ENCODE results near the gene IL12RB1.

Gene IL12RB1

DNA sequence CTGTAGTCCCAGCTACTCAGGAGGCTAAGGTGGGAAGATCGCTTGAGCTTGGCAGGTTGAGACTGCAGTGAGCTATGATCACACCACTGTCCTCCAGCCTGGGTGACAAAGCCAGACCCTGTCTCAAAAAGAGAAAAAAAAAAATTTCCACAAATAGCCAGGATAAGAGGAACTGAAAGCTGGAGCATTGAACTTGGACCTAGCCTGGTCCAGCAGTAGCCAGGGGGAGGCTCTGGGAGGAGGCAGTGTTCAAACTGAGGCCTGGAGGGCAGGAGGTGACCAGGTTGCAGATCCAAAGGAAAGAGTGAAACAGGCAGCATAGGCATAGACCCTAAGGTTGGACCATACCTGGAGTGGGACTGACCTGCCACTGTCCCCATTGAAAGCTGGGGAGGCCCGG is 39.4 kb upstream of the IL12RB1 start:
- Histone ChIP-seq H3K27me3 (replicated peaks in 2 of 5; ENCODE audit: control insufficient read depth in 4 of 5, insufficient read depth in 5 of 5, low read length in 4 of 5) (no peaks in the 10 kb centered on the region), H3K4me3 (ENCODE audit: control insufficient read depth in 1 of 7, extremely low read depth in 1 of 7, insufficient read depth in 4 of 7, low read depth in 2 of 7, low read length in 6 of 7) (no peak overlapping the region), H3K9me3 (ENCODE audit: control extremely low read depth in 1 of 5, control insufficient read depth in 4 of 5, insufficient read depth in 2 of 5, low read depth in 1 of 5, low read length in 4 of 5) (no peaks in the 10 kb centered on the region), H3K27ac (ENCODE audit: insufficient read depth in 1 of 2, low read depth in 1 of 2, low read length in 2 of 2, poor library complexity in 1 of 2, severe bottlenecking in 2 of 2) (no peak overlapping the region), H3K4me1 (ENCODE audit: control extremely low read depth in 1 of 4, control insufficient read depth in 4 of 4, insufficient read depth in 4 of 4, low read length in 3 of 4) (peaks cover 0 to 12% (median 0%) of the 10 kb centered on the region in 4 experiments), H3K36me3 (ENCODE audit: control insufficient read depth in 4 of 4, insufficient read depth in 4 of 4, low read length in 3 of 4) (peaks cover 7 to 65% (median 30%) of the 10 kb centered on the region in 4 experiments)
- ChIA-PET CTCF (interaction anchor here (0.8 to 1.4 kb wide), 4 partner anchors 13 to 127 kb away, joined by 3 to 5 read pairs (median 4); no protein-coding TSS in a partner anchor), POLR2A (no interaction called here)
- no peak for DNase-seq
- WGBS (ENCODE audit: insufficient coverage): 100% methylated on average over 1 of the region's 2 CpGs

DNA sequence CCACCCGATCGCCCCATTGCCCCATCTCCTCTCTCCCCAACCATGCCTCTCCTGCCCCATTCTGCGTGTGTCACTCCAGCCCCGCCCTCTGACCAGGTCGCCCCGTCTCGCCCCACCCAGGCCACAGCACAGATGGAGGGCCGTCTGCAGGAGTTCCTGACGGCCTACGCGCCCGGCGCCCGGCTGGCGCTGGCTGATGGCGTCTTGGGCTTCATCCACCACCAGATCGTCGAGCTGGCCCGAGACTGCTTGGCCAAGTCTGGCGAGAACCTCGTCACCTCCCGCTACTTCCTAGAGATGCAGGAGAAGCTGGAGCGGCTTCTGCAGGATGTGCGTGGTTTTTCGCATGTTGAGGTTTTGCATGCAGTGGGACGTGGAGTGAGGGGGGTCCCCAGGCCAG is 37.1 kb upstream of the IL12RB1 start:
- Histone ChIP-seq H3K4me1 (ENCODE audit: control extremely low read depth in 1 of 4, control insufficient read depth in 4 of 4, insufficient read depth in 4 of 4, low read length in 3 of 4) (peaks cover 0 to 21% (median 9%) of the 10 kb centered on the region in 4 experiments), H3K27me3 (replicated peaks in 2 of 5; ENCODE audit: control insufficient read depth in 4 of 5, insufficient read depth in 5 of 5, low read length in 4 of 5) (no peaks in the 10 kb centered on the region), H3K4me3 (ENCODE audit: control insufficient read depth in 1 of 7, extremely low read depth in 1 of 7, insufficient read depth in 4 of 7, low read depth in 2 of 7, low read length in 6 of 7) (no peak overlapping the region), H3K9me3 (ENCODE audit: control extremely low read depth in 1 of 5, control insufficient read depth in 4 of 5, insufficient read depth in 2 of 5, low read depth in 1 of 5, low read length in 4 of 5) (no peaks in the 10 kb centered on the region), H3K36me3 (ENCODE audit: control insufficient read depth in 4 of 4, insufficient read depth in 4 of 4, low read length in 3 of 4) (peaks cover 1 to 51% (median 21%) of the 10 kb centered on the region in 4 experiments), H3K27ac (ENCODE audit: insufficient read depth in 1 of 2, low read depth in 1 of 2, low read length in 2 of 2, poor library complexity in 1 of 2, severe bottlenecking in 2 of 2) (no peak overlapping the region)
- 94% methylated on average over 24 of the region's 26 CpGs for WGBS (ENCODE audit: insufficient coverage)
- ChIA-PET CTCF (interaction anchor here (3.4 kb wide), 1 partner anchor 10 kb away, joined by 13 read pairs; no protein-coding TSS in a partner anchor), POLR2A (no interaction called here)
- DNase-seq: no peak

GRCh38 chr19:18122860-18123795 is 36.4 kb upstream of the IL12RB1 start:
- CTCF ChIA-PET: interaction anchor here (0.7 to 3.4 kb wide), 3 partner anchors 10 to 42 kb away, joined by 3 to 13 read pairs (median 3); no protein-coding TSS in a partner anchor

GRCh38 chr19:18122424-18122823 is 35.7 kb upstream of the IL12RB1 start:
- no peak overlapping the region for H3K4me3 ChIP-seq (ENCODE audit: control insufficient read depth in 1 of 7, extremely low read depth in 1 of 7, insufficient read depth in 4 of 7, low read depth in 2 of 7, low read length in 6 of 7)
- ChIA-PET CTCF (interaction anchor here (0.7 to 3.4 kb wide), 3 partner anchors 9 to 43 kb away, joined by 3 to 13 read pairs (median 3); no protein-coding TSS in a partner anchor), POLR2A (no interaction called here)
- 67% methylated on average over 1 of the region's 7 CpGs for WGBS (ENCODE audit: insufficient coverage)
- peaks cover 3 to 32% (median 18%) of the 10 kb centered on the region in 4 experiments for H3K4me1 ChIP-seq (ENCODE audit: control extremely low read depth in 1 of 4, control insufficient read depth in 4 of 4, insufficient read depth in 4 of 4, low read length in 3 of 4)
- peaks cover 0 to 40% (median 17%) of the 10 kb centered on the region in 4 experiments for H3K36me3 ChIP-seq (ENCODE audit: control insufficient read depth in 4 of 4, insufficient read depth in 4 of 4, low read length in 3 of 4)
- no peaks in the 10 kb centered on the region for H3K27me3 ChIP-seq (replicated peaks in 2 of 5; ENCODE audit: control insufficient read depth in 4 of 5, insufficient read depth in 5 of 5, low read length in 4 of 5)
- H3K27ac ChIP-seq (ENCODE audit: insufficient read depth in 1 of 2, low read depth in 1 of 2, low read length in 2 of 2, poor library complexity in 1 of 2, severe bottlenecking in 2 of 2): no peak overlapping the region
- H3K9me3 ChIP-seq (ENCODE audit: control extremely low read depth in 1 of 5, control insufficient read depth in 4 of 5, insufficient read depth in 2 of 5, low read depth in 1 of 5, low read length in 4 of 5): no peaks in the 10 kb centered on the region
- no peak for DNase-seq

More at GRCh38 chr19:18122860-18123795, 36.4 kb upstream of the IL12RB1 start:
- Histone ChIP-seq H3K27me3 (replicated peaks in 2 of 5; ENCODE audit: control insufficient read depth in 4 of 5, insufficient read depth in 5 of 5, low read length in 4 of 5) (no peaks in the 10 kb centered on the region), H3K4me3 (ENCODE audit: control insufficient read depth in 1 of 7, extremely low read depth in 1 of 7, insufficient read depth in 4 of 7, low read depth in 2 of 7, low read length in 6 of 7) (no peak overlapping the region), H3K27ac (ENCODE audit: insufficient read depth in 1 of 2, low read depth in 1 of 2, low read length in 2 of 2, poor library complexity in 1 of 2, severe bottlenecking in 2 of 2) (no peak overlapping the region), H3K9me3 (ENCODE audit: control extremely low read depth in 1 of 5, control insufficient read depth in 4 of 5, insufficient read depth in 2 of 5, low read depth in 1 of 5, low read length in 4 of 5) (no peaks in the 10 kb centered on the region), H3K4me1 (ENCODE audit: control extremely low read depth in 1 of 4, control insufficient read depth in 4 of 4, insufficient read depth in 4 of 4, low read length in 3 of 4) (peaks cover 3 to 27% (median 16%) of the 10 kb centered on the region in 4 experiments), H3K36me3 (ENCODE audit: control insufficient read depth in 4 of 4, insufficient read depth in 4 of 4, low read length in 3 of 4) (peaks cover 0 to 44% (median 19%) of the 10 kb centered on the region in 4 experiments)
- 94% methylated on average over 23 of the region's 27 CpGs for WGBS (ENCODE audit: insufficient coverage)
- no peak for DNase-seq
- POLR2A ChIA-PET: no interaction called here

DNA sequence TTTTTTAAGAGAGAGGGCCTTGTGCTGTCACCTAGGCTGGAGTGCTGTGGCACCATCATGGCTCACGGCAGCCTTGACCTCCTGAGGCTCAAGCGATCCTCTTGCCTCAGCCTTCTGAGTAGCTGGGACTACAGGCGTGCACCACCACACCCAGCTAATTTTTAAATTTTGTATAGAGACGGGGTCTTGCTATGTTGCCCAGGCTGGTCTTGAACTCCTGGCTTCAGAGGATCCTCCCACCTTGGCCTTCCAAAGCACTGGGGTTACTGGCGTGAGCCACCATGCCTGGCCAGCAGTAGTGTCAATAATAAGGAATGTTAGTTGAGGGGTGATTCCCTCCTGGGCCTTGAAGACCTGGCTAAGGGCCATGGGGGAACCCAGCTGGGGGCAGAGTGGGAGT is 34.4 kb upstream of the IL12RB1 start:
- Histone ChIP-seq H3K4me1 (ENCODE audit: control extremely low read depth in 1 of 4, control insufficient read depth in 4 of 4, insufficient read depth in 4 of 4, low read length in 3 of 4) (peaks cover 3 to 37% (median 24%) of the 10 kb centered on the region in 4 experiments), H3K36me3 (ENCODE audit: control insufficient read depth in 4 of 4, insufficient read depth in 4 of 4, low read length in 3 of 4) (peaks cover 0 to 38% (median 15%) of the 10 kb centered on the region in 4 experiments), H3K27me3 (replicated peaks in 2 of 5; ENCODE audit: control insufficient read depth in 4 of 5, insufficient read depth in 5 of 5, low read length in 4 of 5) (no peaks in the 10 kb centered on the region), H3K27ac (ENCODE audit: insufficient read depth in 1 of 2, low read depth in 1 of 2, low read length in 2 of 2, poor library complexity in 1 of 2, severe bottlenecking in 2 of 2) (no peak overlapping the region), H3K9me3 (ENCODE audit: control extremely low read depth in 1 of 5, control insufficient read depth in 4 of 5, insufficient read depth in 2 of 5, low read depth in 1 of 5, low read length in 4 of 5) (no peaks in the 10 kb centered on the region), H3K4me3 (ENCODE audit: control insufficient read depth in 1 of 7, extremely low read depth in 1 of 7, insufficient read depth in 4 of 7, low read depth in 2 of 7, low read length in 6 of 7) (no peak overlapping the region)
- POLR2A ChIA-PET: interaction anchor here (0.5 kb wide), 1 partner anchor 37 kb away, joined by 3 read pairs; no protein-coding TSS in a partner anchor
- DNase-seq: no peak
- WGBS (ENCODE audit: insufficient coverage): 100% methylated on average over 3 of the region's 5 CpGs
- CTCF ChIA-PET: interaction anchor here (0.8 kb wide), 1 partner anchor 9 kb away, joined by 3 read pairs; no protein-coding TSS in a partner anchor

- H3K4me1 ChIP-seq (ENCODE audit: control extremely low read depth in 1 of 4, control insufficient read depth in 4 of 4, insufficient read depth in 4 of 4, low read length in 3 of 4): peaks cover 3 to 44% (median 24%) of the 10 kb centered on the region in 4 experiments
- DNase-seq: no peak
- H3K27me3 ChIP-seq (replicated peaks in 2 of 5; ENCODE audit: control insufficient read depth in 4 of 5, insufficient read depth in 5 of 5, low read length in 4 of 5): no peaks in the 10 kb centered on the region
- POLR2A ChIA-PET: no interaction called here
- H3K27ac ChIP-seq (ENCODE audit: insufficient read depth in 1 of 2, low read depth in 1 of 2, low read length in 2 of 2, poor library complexity in 1 of 2, severe bottlenecking in 2 of 2): no peak overlapping the region
- H3K4me3 ChIP-seq (ENCODE audit: control insufficient read depth in 1 of 7, extremely low read depth in 1 of 7, insufficient read depth in 4 of 7, low read depth in 2 of 7, low read length in 6 of 7): no peak overlapping the region
- peaks cover 0 to 40% (median 14%) of the 10 kb centered on the region in 4 experiments for H3K36me3 ChIP-seq (ENCODE audit: control insufficient read depth in 4 of 4, insufficient read depth in 4 of 4, low read length in 3 of 4)
- H3K9me3 ChIP-seq (ENCODE audit: control extremely low read depth in 1 of 5, control insufficient read depth in 4 of 5, insufficient read depth in 2 of 5, low read depth in 1 of 5, low read length in 4 of 5): no peaks in the 10 kb centered on the region
- WGBS (ENCODE audit: insufficient coverage): 67% methylated on average over 1 of the region's 1 CpG
- CTCF ChIA-PET: interaction anchor here (0.8 to 1.0 kb wide), 2 partner anchors 16 to 31 kb away, joined by 3 read pairs; no protein-coding TSS in a partner anchor
Observed at GRCh38 chr19:18120127-18120526, 33.4 kb upstream of the IL12RB1 start.
